Measurements from ENCODE around the gene TMBIM6.

- TF ChIP-seq EP300 (IDR thresholded peaks at IDR 0.05) (no peak), POLR2AphosphoS5 (IDR thresholded peaks at IDR 0.05) (no peak), CTCF (IDR thresholded peaks at IDR 0.05) (no peak)
Observed at GRCh38 chr12:49777341-49777740, 36.0 kb downstream of the TMBIM6 start.
